Fibroblast of peridontal ligament (primary cell): Measurements from ENCODE around the gene CAST.

Experiments used
- DNase-seq: peaks from one replicate; pipeline ENCODE4 v3.0.0-alpha.2; 2010; ENCODE audit errors: extremely low read depth

CAST gene

GRCh38 chr5:96642281-96642640 is 19.9 kb upstream of the CAST start:
- DNase-seq, result no peak

DNA sequence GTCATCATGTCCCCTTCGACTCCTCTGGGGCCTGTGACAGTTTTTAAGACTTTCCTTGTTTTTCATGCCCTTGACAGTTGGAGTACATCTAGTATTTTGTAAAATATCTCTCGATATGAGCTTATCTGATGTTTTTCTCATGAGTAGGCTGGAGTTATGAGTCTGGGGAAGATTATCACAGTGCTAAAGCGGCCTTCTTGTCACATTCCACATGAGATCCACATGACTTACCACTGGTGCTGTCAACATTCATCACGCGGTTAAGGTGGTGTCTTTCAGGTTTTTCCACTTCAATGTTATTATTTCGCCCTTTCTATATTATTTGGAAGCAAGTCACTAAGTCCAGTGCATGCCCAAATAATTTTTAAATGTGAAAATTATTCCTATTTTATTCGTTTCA is 17.1 kb upstream of the CAST start:
- DNase-seq, result no peak

GRCh38 chr5:96648023-96648422 is 14.2 kb upstream of the CAST start:
- DNase-seq, result no peak

DNA sequence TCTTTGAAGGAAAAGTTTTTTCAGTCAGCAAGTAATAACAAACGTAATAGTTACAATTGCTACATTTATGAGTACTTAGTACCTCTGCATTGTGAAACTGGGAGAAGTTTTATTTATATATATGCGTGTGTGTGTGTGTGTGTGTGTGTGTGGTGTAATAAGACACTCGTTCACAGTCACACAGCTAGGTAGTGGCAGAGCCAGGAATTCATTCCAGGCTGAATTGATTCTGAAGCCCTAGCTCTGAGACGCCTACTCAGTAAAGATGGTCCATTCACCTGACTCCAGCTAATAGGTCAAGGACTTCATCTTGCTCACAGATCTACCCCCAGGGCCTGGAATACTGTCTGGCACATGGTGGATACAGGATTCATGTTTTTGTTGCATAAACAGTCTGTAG is 13.6 kb upstream of the CAST start:
- DNase-seq, result no peak

DNA sequence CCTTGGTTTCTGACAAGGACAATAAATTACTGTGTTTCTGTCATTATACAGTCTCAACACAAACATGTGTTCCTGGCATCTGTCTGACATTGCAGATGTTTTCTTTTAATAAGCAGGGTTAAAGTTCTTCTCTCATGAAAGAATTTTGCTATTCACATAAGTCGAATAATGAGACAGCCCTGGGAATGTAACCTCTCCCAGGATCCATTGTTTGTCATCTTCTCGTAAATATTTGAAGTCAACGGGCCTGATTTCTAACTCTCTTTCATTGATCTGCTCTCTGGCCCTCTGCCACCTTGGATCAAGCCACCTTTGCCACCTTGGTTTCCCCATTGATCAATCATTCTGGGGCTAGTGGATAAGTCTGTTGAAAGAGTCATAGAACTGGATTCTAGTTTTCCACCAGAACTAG is 12.9 kb upstream of the CAST start:
- no peak for DNase-seq

GRCh38 chr5:96649681-96650540 is 12.3 kb upstream of the CAST start:
- DNase-seq, result no peak

DNA sequence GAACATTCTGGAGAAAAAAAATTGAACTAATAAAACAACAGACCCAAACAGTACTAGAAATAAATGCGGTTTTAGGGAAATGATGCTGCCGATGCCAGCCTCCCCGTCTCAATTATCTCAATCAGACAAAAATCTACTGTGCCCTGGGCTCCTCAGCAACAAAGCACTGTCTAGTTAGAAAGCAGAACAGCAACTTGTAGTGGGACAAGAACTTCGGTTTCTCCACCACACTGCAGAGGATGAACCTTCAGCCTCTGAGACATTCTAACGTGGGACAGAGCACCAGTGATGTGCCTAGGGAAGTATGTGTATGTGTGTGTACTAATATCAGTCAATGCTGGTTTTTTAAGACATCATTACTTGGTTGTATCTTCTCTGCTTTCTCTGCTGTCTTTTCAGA is 11.1 kb upstream of the CAST start:
- no peak for DNase-seq

GRCh38 chr5:96651948-96652753 is 10.0 kb upstream of the CAST start:
- no peak for DNase-seq

- no peak for DNase-seq
These were observed 9.3 kb upstream of the CAST start for GRCh38 chr5:96652769-96653454.

- DNase-seq, result no peak
These were observed 8.0 kb upstream of the CAST start for GRCh38 chr5:96654209-96654608.

- no peak for DNase-seq
These were observed 7.1 kb upstream of the CAST start for GRCh38 chr5:96655085-96655484.

GRCh38 chr5:96655506-96655905 is 6.7 kb upstream of the CAST start:
- DNase-seq, result peak; percentile 73

DNA sequence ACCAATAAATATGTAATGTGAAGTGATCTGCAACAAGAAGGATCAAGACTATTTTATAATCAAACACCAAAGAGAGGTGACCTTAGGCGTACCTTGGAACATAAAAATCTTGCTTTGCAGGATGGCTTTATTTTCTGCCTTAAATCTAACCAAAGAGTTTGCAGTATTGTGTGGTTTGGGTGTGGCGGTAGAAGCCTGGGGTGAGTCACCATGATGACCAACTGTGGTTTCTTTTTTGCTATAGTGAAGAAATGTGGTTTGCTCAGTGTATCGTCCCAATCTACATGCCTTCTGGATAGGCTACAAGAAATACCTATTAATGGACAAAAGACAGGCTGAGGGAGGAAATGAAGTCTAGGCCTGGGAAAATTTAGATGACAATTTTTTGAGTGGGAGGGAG is 5.1 kb upstream of the CAST start:
- DNase-seq, result peak; percentile 93

DNA sequence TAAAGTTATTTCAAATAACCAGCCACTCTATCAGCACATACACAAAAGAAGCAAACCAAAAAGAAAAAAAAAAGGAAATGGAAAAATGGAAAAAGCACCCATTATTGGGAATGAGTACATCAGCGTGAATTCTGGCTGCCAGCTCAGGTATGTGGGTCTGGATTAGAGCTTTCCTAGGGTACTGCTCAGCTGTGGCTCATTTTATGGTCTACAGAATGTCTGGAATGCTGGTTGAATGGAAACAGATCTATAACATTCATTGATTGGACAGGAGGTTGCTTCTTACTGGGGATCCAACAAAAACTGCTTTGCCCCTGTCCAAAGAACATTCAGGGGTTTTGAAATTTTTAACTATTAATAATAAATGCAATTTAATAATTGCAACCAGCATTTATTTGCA is 3.9 kb upstream of the CAST start:
- DNase-seq, result no peak

DNA sequence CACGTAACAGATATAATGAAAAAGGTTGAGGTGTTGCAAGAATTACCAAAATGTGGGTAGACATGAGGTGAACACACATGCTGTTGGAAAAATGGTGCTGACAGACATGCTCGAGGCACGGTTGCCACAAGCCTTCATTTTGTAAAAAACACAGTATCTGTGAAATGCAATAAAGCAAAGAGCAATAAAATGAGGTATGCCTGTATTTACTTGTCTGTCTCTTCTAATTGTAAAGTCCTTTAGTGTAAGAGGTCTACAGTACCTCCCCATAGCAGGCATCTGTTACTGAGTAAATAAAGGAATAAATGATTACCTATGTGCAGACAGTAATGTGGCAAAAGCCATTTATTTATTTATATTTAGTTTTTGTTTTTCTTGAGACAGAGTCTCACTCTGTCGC is 3.0 kb upstream of the CAST start:
- no peak for DNase-seq

GRCh38 chr5:96660971-96661854 is 963 bp upstream of the CAST start:
- DNase-seq, result peak; percentile 67

- DNase-seq, result peak; percentile 87
These were observed 746 bp downstream of the CAST start for GRCh38 chr5:96662725-96663518.

DNA sequence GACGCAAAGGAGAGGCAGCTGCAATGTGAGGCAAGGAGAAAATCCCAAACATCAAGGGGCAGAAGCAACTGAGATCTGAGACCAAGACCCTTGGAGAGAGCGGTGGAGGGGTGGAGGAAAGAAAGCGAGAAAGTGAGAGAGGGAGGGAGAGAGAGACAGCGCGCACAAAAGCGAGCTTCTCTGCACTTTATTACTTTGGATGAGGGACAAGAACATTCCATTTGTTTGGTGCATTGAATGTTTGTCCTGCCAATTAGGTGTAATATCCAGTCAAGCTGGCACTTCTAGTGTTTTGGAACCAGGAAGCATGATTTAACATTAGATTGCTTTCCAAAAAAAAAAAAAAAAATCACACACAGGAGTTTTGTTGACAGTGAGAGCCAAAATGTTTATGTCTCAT is 1.4 kb downstream of the CAST start:
- DNase-seq, result no peak

DNA sequence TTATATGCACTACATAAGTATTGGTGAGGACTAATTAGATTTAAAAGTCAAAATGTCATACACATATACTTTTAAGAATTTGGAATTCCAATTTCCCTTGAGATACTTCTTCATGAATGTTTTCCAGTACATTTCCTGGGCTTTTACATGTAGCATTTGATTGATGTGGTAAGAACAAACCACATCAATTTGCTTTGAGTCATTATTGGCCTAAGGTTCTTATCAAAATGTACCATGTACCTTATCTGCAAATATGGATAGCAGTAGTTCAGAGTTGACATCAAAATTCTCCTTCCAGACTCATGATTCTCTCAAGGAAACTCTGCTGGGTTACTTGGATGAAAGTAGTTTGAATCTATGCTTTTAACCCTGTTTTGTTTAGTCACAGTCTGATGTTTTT is 2.5 kb downstream of the CAST start:
- no peak for DNase-seq

- DNase-seq, result no peak
These were observed 6.5 kb downstream of the CAST start for GRCh38 chr5:96668725-96669124.

DNA sequence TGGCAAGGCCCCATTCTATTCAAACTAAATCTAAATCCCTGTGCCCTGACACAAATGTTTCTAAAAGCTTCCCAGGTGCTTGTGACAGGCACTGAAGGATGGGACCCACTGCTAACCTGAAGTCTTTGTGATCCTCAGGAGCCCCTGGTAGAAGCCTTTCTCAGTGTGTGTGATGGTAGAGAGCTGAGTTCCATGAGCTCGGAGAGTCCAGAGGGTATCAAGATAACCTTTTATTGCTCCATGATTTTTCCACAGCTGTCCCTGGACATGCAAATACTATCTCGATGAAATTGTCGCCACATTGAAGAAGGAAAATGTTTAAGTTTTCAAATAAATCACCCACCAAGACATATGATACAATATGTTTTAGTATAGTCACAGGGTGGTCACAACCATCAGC is 7.7 kb downstream of the CAST start:
- no peak for DNase-seq
